ENCODE data around the gene ITGB3. TPM values are rescaled to one million over a fixed set of nuclear protein-coding genes. Genes with fewer than 3 reads are reported as not detected.

ITGB3 gene
- total and polyA plus RNA-seq, 10 of the 15 experiments (the other 5 are each of a cell fraction or from before 2014, with no cell fraction given): 0.69 to 22.8 (median 13.6) TPM

DNA sequence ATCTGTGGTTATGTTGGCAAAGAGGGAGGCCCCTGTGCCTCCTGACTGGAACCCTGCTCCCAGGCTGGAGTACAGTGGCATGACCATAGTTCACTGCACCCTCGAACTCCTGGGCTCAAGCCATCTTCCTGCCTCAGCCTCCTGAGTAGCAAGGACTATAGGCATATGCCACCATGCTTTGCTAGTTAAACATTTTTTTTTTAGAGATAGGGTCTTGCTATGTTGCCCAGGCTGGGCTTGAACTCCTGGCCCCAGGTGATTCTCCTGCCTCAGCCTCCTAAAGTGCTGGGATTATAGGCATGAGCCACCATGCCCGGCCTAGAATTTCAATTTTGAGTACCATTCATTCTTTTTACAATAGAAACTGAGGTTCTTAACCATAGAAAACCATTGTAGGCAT, 21.2 kb upstream of the ITGB3 start (continued):
- no peak for TF ChIP-seq E2F4 (IDR thresholded peaks at IDR 0.05; ENCODE audit: low read depth, low read length)
- no peak for TF ChIP-seq SMAD5 (IDR thresholded peaks at IDR 0.05; ENCODE audit: low read depth)
- TF ChIP-seq, protein P1, sequence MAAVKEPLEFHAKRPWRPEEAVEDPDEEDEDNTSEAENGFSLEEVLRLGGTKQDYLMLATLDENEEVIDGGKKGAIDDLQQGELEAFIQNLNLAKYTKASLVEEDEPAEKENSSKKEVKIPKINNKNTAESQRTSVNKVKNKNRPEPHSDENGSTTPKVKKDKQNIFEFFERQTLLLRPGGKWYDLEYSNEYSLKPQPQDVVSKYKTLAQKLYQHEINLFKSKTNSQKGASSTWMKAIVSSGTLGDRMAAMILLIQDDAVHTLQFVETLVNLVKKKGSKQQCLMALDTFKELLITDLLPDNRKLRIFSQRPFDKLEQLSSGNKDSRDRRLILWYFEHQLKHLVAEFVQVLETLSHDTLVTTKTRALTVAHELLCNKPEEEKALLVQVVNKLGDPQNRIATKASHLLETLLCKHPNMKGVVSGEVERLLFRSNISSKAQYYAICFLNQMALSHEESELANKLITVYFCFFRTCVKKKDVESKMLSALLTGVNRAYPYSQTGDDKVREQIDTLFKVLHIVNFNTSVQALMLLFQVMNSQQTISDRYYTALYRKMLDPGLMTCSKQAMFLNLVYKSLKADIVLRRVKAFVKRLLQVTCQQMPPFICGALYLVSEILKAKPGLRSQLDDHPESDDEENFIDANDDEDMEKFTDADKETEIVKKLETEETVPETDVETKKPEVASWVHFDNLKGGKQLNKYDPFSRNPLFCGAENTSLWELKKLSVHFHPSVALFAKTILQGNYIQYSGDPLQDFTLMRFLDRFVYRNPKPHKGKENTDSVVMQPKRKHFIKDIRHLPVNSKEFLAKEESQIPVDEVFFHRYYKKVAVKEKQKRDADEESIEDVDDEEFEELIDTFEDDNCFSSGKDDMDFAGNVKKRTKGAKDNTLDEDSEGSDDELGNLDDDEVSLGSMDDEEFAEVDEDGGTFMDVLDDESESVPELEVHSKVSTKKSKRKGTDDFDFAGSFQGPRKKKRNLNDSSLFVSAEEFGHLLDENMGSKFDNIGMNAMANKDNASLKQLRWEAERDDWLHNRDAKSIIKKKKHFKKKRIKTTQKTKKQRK (IDR thresholded peaks at IDR 0.05; ENCODE audit: low read depth, low read length): no peak
- no peak for TF ChIP-seq BHLHE40 (IDR thresholded peaks at IDR 0.05; ENCODE audit: borderline replicate concordance in 1 of 2, low read depth in 2 of 2, low read length in 1 of 2)
- no peak for TF ChIP-seq MXI1 (IDR thresholded peaks at IDR 0.05; ENCODE audit: low read depth, low read length)

DNA sequence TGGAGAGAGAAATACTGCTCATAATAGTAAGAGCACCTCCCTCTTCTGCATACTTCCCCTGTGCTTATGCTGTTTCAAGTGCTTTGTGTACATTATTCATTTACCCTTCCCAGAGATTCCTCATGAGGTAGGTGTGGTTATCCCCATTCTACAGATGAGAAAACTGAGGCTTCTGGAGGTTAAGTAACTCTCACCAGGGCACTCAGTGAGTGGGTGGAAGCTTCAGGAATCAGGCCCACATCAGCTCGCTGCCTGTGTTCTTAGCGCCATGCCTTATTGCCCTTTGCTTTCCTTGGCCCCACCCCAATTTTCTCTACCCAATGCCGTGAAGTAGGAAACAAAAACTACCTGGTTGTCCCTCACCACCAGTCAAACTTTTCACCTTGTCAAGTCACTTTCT, 18.1 kb upstream of the ITGB3 start:
- DNase-seq (ENCODE audit: low read depth, low spot score): no peak
- ChIA-PET SMC1A (ENCODE audit: uncharacterized antibody, unreplicated experiment) (interaction anchor here (3.5 kb wide), 1 partner anchor 51 kb away, joined by 22 read pairs; no protein-coding TSS in a partner anchor), POLR2A (no interaction called here), RAD21 (ENCODE audit: unreplicated experiment) (no interaction called here), CTCF (interaction anchor here (0.8 kb wide), 1 partner anchor 17 kb away, joined by 3 read pairs; no protein-coding TSS in a partner anchor)
- no peak overlapping the region for H3K4me2 ChIP-seq (ENCODE audit: control insufficient read depth, insufficient read depth)
- H3K27me3 ChIP-seq (replicated peaks in 1 of 2; ENCODE audit: control insufficient read depth in 2 of 2, insufficient read depth in 2 of 2, low read length in 1 of 2): no peaks in the 10 kb centered on the region
- H2AFZ ChIP-seq (ENCODE audit: control insufficient read depth, low read depth, low read length): no peak overlapping the region
- intact Hi-C loops (cut with micrococcal nuclease; ENCODE audit: unreplicated experiment): no loop called here
- no peak for FAIRE-seq
- no TSS peak for BruUV-seq (replicated peaks)
- no peaks in the 10 kb centered on the region for H4K20me1 ChIP-seq (ENCODE audit: control insufficient read depth, insufficient read depth)
- H3K36me3 ChIP-seq (ENCODE audit: control insufficient read depth in 2 of 2, insufficient read depth in 2 of 2, low read length in 1 of 2): no peaks in the 10 kb centered on the region
- no peak overlapping the region for H3K4me3 ChIP-seq
- in situ Hi-C loops (cut with MboI): no loop called here
- WGBS (ENCODE audit: insufficient coverage, insufficient replicate concordance, low lambda C conversion rate, missing lambda C conversion rate): 81% methylated on average over 3 of the region's 3 CpGs
- no peak overlapping the region for H3K9ac ChIP-seq (ENCODE audit: control insufficient read depth, insufficient read depth, low read length)
- peaks cover 22% of the 10 kb centered on the region for H3K4me1 ChIP-seq (ENCODE audit: control insufficient read depth, insufficient read depth, low read length)
- H3K79me2 ChIP-seq (ENCODE audit: control insufficient read depth, insufficient read depth, low read length): no peaks in the 10 kb centered on the region
- H3K9me3 ChIP-seq (replicated peaks; ENCODE audit: control insufficient read depth, insufficient read depth, low read length): peaks cover 8% of the 10 kb centered on the region; the same call in 2 of the 3 replicates
- ATAC-seq: no peak
- no peak overlapping the region for H3K27ac ChIP-seq (ENCODE audit: control insufficient read depth, insufficient read depth)
- TF ChIP-seq SIN3A (IDR thresholded peaks at IDR 0.05; ENCODE audit: low read depth, low read length): no peak
- TF ChIP-seq RAD21 (IDR thresholded peaks at IDR 0.05; ENCODE audit: insufficient read depth, low read depth, low read length): no peak
- no peak for TF ChIP-seq POLR2AphosphoS5 (IDR thresholded peaks at IDR 0.05; ENCODE audit: low read length)
- no peak for TF ChIP-seq BCL11A (IDR thresholded peaks at IDR 0.05; ENCODE audit: low read depth, low read length)
- TF ChIP-seq, protein P2, sequence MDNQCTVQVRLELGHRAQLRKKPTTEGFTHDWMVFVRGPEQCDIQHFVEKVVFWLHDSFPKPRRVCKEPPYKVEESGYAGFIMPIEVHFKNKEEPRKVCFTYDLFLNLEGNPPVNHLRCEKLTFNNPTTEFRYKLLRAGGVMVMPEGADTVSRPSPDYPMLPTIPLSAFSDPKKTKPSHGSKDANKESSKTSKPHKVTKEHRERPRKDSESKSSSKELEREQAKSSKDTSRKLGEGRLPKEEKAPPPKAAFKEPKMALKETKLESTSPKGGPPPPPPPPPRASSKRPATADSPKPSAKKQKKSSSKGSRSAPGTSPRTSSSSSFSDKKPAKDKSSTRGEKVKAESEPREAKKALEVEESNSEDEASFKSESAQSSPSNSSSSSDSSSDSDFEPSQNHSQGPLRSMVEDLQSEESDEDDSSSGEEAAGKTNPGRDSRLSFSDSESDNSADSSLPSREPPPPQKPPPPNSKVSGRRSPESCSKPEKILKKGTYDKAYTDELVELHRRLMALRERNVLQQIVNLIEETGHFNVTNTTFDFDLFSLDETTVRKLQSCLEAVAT (IDR thresholded peaks at IDR 0.05): no peak
- no peak for TF ChIP-seq SKIL (IDR thresholded peaks at IDR 0.05; ENCODE audit: low read depth, poor library complexity, severe bottlenecking)
- TF ChIP-seq ATF7 (IDR thresholded peaks at IDR 0.05; ENCODE audit: low read depth): no peak
- no peak for TF ChIP-seq TCF7 (IDR thresholded peaks at IDR 0.05; ENCODE audit: borderline replicate concordance)
- TF ChIP-seq HDAC6 (IDR thresholded peaks at IDR 0.05; ENCODE audit: unreplicated experiment): no peak
- no peak for TF ChIP-seq IKZF1 (conservative IDR thresholded peaks at IDR 0.05)
